GM21576 (cell line): ENCODE data around the gene NEURL1.
"Not testable (repeated sequence)": the region's sequence is repeated elsewhere in the genome, so short reads cannot be mapped to it uniquely, and the experiment has no call there.

Experiments used
- ATAC-seq: cut with Tn5 transposase; IDR thresholded peaks from one replicate; pipeline ENCODE4 v1.9.1; 2021; ENCODE audit warnings: mild to moderate bottlenecking, moderate library complexity; ENCODE audit not compliant: unreplicated experiment

NEURL1 gene

GRCh38 chr10:103618575-103619423 lies 125.3 kb downstream of the NEURL1 start:
- ATAC-seq = no peak

- ATAC-seq = no peak
These were observed 126.2 kb downstream of the NEURL1 start for GRCh38 chr10:103619424-103620351.

GRCh38 chr10:103620352-103620740 lies 126.8 kb downstream of the NEURL1 start:
- no peak for ATAC-seq

GRCh38 chr10:103620891-103621782 lies 127.6 kb downstream of the NEURL1 start:
- ATAC-seq = no peak

- ATAC-seq = no peak
These were observed 128.2 kb downstream of the NEURL1 start for GRCh38 chr10:103621783-103622125.

- no peak for ATAC-seq
These were observed 128.8 kb downstream of the NEURL1 start for GRCh38 chr10:103622286-103622685.

- ATAC-seq = no peak
These were observed 129.6 kb downstream of the NEURL1 start for GRCh38 chr10:103622935-103623574.

GRCh38 chr10:103626178-103626577 lies 132.7 kb downstream of the NEURL1 start:
- no peak for ATAC-seq

GRCh38 chr10:103627111-103627892 lies 133.8 kb downstream of the NEURL1 start:
- no peak for ATAC-seq

GRCh38 chr10:103627893-103628292 lies 134.4 kb downstream of the NEURL1 start:
- no peak for ATAC-seq

GRCh38 chr10:103629581-103629980 lies 136.1 kb downstream of the NEURL1 start:
- no peak for ATAC-seq

GRCh38 chr10:103630156-103630555 lies 136.7 kb downstream of the NEURL1 start:
- no peak for ATAC-seq

GRCh38 chr10:103632247-103632642 lies 138.7 kb downstream of the NEURL1 start:
- no peak for ATAC-seq

- not testable (repeated sequence) for ATAC-seq
These were observed 139.4 kb downstream of the NEURL1 start for GRCh38 chr10:103632871-103633270.

GRCh38 chr10:103633846-103634245 lies 140.3 kb downstream of the NEURL1 start:
- ATAC-seq = no peak

GRCh38 chr10:103635580-103635979 lies 142.1 kb downstream of the NEURL1 start:
- no peak for ATAC-seq

GRCh38 chr10:103636492-103636891 lies 143.0 kb downstream of the NEURL1 start:
- no peak for ATAC-seq

- no peak for ATAC-seq
These were observed 143.5 kb downstream of the NEURL1 start for GRCh38 chr10:103637011-103637410.

GRCh38 chr10:103637927-103638557 lies 144.5 kb downstream of the NEURL1 start:
- no peak for ATAC-seq
